Measurements from ENCODE around the gene ARF1.
A peak's percentile ranks its signal among the peaks of the same experiment; 100 is the strongest.
"Not testable (repeated sequence)": the region's sequence is repeated elsewhere in the genome, so short reads cannot be mapped to it uniquely, and the experiment has no call there.

Gene ARF1

DNA sequence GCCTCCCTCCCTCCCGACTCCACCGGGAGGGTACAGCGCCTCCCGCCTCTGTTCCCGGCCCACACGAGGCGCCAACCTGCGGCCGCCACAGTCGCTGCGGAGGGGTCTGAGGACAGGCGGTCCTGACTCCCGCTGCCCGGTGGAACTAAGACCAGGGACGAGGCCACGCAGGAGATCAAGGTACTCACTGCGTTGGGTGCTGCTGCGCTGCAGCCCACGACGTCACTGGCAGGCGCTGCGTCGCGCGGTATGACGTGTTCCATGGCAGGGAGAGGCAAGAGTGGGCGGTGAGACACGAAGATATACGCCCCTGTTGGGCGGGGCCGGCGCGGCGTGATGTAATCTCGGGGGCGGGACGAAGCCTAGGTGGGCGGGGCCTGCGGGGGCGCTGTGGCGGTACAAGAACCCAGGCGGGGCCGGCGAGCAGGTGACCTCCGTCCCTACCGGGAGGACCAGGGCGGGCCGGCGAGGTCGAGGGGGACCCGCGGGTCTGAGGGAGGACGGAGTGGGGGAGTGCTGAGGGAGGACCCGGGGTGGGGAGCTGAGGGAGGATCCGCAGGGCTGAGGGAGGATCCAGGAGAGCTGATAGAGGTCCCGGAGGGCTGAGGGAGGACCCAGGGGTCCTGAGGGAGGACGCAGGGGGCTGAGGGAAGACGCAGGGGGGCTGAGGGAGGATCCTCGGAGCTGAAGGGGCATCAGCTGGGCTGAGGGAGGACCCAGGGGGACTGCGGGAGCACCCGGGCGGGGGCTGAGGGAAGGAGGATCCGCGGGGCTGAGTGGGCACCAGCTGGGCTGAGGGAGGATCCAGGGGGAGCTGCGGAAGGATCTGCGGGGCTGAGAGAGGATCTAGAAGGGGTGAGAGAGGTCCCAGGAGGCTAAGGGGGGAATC, 26.8 kb downstream of the ARF1 start, which contains the start of gene MRPL55:
MRPL55 (minus strand) TSS at position 227 of the 889 bp plus-strand sequence. CDS start 1,039 bp downstream, outside the sequence.
- TF ChIP-seq, protein P1, sequence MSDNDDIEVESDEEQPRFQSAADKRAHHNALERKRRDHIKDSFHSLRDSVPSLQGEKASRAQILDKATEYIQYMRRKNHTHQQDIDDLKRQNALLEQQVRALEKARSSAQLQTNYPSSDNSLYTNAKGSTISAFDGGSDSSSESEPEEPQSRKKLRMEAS (IDR thresholded peaks at IDR 0.05; ENCODE audit: low read depth, low read length) = no peak
- TF ChIP-seq CTCF (IDR thresholded peaks at IDR 0.05; ENCODE audit: low read depth, low read length) (no peak), MYC (IDR thresholded peaks at IDR 0.05; ENCODE audit: low read depth, low read length) (no peak), POLR2A (IDR thresholded peaks at IDR 0.05; ENCODE audit: extremely low read depth, insufficient read length) (peak; percentile 98)
- DNase-seq (ENCODE audit: low read depth) = peak; percentile 95
- H3K4me3 ChIP-seq (ENCODE audit: low read depth, low read length) = peak within 1 kb of the TSS; percentile 95

GRCh38 chr1:228109962-228110488, 27.5 kb downstream of the ARF1 start:
- no peak for TF ChIP-seq POLR2A (IDR thresholded peaks at IDR 0.05; ENCODE audit: extremely low read depth, insufficient read length)
- TF ChIP-seq, protein P1 (IDR thresholded peaks at IDR 0.05; ENCODE audit: low read depth, low read length) = no peak
- no peak for TF ChIP-seq CTCF (IDR thresholded peaks at IDR 0.05; ENCODE audit: low read depth, low read length)
- no peak for TF ChIP-seq MYC (IDR thresholded peaks at IDR 0.05; ENCODE audit: low read depth, low read length)
- peak overlapping the region; percentile 95 for H3K4me3 ChIP-seq (ENCODE audit: low read depth, low read length)

GRCh38 chr1:228110556-228110955, 28.0 kb downstream of the ARF1 start:
- DNase-seq (ENCODE audit: low read depth) = no peak
- H3K4me3 ChIP-seq (ENCODE audit: low read depth, low read length) = no peak overlapping the region
- TF ChIP-seq CTCF (IDR thresholded peaks at IDR 0.05; ENCODE audit: low read depth, low read length) (no peak), POLR2A (IDR thresholded peaks at IDR 0.05; ENCODE audit: extremely low read depth, insufficient read length) (no peak), MYC (IDR thresholded peaks at IDR 0.05; ENCODE audit: low read depth, low read length) (no peak)
- TF ChIP-seq, protein P1 (IDR thresholded peaks at IDR 0.05; ENCODE audit: low read depth, low read length) = no peak

More at GRCh38 chr1:228109962-228110488, 27.5 kb downstream of the ARF1 start:
- DNase-seq (ENCODE audit: low read depth) = no peak

DNA sequence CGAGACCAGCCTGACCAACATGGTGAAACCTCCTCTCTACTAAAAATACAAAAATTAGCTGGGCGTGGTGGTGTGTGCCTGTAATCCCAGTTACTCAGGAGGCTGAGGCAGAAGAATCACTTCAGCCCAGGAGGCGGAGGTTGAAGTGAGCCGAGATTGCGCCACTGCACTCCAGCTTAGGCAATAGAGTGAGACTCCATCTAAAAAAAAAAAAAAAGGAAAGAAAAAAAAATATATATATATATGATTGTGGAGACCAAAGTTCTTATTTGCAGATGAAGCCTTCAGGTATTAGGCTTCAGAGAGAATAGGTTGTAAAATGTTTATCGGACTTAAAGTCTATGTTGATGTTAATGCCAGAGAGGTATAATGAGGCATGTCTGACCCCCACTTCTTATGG, 28.8 kb downstream of the ARF1 start:
- not testable (repeated sequence) for DNase-seq (ENCODE audit: low read depth); H3K4me3 ChIP-seq (ENCODE audit: low read depth, low read length)

- DNase-seq (ENCODE audit: low read depth) = no peak
- TF ChIP-seq CTCF (IDR thresholded peaks at IDR 0.05; ENCODE audit: low read depth, low read length) = no peak
- TF ChIP-seq, protein P1 (IDR thresholded peaks at IDR 0.05; ENCODE audit: low read depth, low read length) = no peak
- no peak for TF ChIP-seq POLR2A (IDR thresholded peaks at IDR 0.05; ENCODE audit: extremely low read depth, insufficient read length)
- TF ChIP-seq MYC (IDR thresholded peaks at IDR 0.05; ENCODE audit: low read depth, low read length) = no peak
- H3K4me3 ChIP-seq (ENCODE audit: low read depth, low read length) = no peak overlapping the region
Observed at GRCh38 chr1:228112167-228112566, 29.7 kb downstream of the ARF1 start.

DNA sequence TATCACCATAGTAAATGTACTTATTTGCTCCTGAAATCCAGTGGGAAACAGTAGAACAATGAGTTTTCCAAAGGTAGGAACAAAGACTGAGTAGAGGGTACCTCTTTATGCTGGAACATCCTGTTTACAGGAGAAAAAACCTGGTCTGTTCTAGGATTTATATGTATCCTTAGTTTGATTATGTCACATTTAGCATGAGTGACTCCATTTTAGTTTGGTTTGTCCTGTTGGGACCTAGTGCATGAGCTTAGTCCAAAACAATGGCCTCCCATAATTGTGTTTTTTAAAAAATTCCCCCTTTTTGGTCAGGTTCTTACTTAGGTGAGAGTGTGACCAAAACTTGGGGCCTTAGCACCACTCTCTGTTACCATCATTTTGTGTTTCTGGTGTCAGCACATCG, 30.1 kb downstream of the ARF1 start:
- TF ChIP-seq, protein P1 (IDR thresholded peaks at IDR 0.05; ENCODE audit: low read depth, low read length) = no peak
- no peak for TF ChIP-seq MYC (IDR thresholded peaks at IDR 0.05; ENCODE audit: low read depth, low read length)
- no peak for TF ChIP-seq POLR2A (IDR thresholded peaks at IDR 0.05; ENCODE audit: extremely low read depth, insufficient read length)
- no peak for TF ChIP-seq CTCF (IDR thresholded peaks at IDR 0.05; ENCODE audit: low read depth, low read length)
- H3K4me3 ChIP-seq (ENCODE audit: low read depth, low read length) = no peak overlapping the region
- no peak for DNase-seq (ENCODE audit: low read depth)

All from NB4 (cell line).